Embryonic facial prominence (tissue), 1 donor: ENCODE results near the gene ZNF277.

Source experiments
- DNase-seq: peaks from one replicate; pipeline ENCODE4 v3.0.0-alpha.2; 2016; ENCODE audit errors: extremely low spot score

Gene ZNF277

DNA sequence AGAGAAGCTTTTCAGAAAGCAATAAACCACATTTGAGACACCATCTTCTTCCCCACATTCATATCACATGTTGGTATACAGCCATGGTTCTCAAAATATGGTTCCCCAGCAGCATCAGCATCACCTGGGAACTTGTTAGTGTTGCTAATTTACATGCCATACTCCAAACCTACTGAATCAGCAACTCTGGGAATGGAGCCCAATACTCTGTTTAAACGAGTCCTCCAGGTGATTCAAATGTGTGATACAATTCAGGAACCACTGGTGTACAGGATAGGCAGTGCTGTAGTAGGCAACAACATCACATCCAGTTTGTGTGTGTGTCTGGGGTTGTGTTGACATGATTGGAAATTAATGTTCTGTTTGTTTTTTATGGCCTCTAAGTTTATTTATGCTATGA is 47.7 kb downstream of the ZNF277 start:
- DNase-seq = no peak

DNA sequence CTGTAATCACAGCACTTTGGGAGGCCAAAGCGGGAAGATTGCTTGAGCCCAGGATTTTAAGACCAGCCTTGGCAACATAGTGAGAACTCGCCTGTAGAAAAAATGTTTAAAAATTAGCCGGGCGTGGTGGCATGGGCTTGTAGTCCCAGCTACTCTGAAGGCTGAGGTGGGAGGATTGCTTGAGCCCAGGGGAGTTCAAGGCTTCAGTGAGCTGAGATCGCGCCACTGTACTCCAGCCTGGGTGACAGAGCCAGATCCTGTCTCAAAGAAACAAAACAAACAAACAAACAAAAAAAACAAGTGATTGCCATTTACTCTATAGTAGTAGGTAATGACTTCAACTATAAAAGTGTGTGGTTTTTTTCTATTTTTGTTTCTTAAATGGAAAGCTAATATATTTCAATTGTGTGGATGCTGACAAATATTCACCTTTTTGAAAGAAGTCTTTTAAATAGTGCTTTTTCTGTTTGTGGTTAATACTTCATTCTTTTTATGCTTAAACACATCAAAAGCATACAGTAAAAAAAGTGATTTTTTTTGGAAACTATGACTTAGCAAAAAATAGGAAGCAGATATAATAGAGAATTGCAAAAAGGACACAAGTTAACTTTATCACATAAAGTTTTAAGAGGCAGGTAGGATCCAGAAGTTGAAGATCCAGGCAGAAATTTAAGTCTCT is 48.4 kb downstream of the ZNF277 start:
- DNase-seq = no peak

DNA sequence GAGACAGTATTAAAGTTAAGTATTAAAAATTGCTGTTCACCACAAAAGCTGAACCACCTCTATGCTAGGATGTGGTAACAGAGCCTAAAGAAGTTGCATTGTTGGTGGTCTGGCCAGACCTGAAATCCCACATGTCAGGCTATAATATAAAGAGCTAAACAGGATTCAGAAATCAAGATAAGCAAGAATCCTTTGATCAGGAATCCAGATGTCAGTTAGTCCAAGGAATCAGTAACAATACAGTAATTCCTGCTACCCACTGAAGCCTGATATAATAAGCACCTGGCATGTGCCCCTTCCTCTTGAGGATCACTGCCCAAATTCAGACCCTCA is 48.9 kb downstream of the ZNF277 start:
- DNase-seq = no peak

DNA sequence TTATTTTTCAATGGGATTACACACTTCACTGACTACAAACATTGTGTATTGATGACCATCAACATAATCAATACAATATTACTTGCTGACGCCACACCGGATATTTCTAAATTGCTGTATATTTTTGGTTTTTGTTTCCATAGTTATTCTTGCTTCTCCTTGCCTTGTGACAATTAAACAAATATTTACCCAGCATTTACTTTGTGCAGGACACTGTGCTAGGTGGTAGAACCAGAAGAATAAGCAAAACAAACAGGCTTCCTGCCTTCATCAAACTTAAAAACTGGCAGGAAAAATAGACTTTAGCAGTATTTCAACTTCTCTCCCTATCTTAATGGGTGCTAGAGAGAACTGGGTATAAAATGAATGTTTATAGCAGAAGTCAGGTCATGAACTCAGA is 50.6 kb downstream of the ZNF277 start:
- no peak for DNase-seq

GRCh38 chr7:112260911-112261310 is 54.4 kb downstream of the ZNF277 start:
- DNase-seq = no peak

DNA sequence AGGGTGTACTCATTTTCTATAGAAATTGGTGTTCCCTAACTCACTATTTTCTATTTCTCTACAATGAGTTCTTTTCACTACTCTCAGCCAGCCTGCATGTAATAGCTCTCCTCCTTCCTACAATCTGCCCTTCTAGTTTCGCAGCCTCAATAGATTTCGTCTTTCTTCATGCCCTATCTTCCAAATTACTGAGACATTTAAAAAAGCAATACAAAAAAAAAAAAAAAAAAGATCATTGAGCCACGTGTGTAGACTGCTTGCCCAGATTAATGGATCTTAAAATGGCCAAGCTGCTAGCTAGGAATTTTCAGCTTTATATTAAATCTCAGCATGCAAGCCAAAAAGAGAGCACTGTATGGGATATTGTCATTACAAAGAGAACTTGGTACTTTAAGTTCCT is 55.5 kb downstream of the ZNF277 start:
- no peak for DNase-seq

- DNase-seq = no peak
Observed at GRCh38 chr7:112262855-112263487, 56.5 kb downstream of the ZNF277 start.

DNA sequence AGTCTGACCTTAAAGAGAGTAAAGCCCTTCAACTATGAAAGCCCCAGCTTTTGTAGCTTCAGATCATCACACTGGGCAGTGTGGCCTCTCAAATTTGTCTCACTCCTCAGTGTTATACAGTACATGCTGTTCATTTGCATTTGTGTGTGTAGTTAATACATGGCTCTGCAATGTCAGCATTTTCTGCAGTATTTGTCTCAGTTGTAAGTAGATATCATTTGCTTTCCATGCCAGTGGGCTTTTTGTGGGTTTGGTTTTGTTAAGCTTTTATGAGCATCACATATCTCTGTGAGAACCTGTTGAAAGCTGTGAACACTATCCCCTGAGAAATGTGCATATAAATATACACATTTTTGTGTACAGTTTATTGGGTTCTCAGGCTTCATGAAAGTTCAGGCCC is 57.0 kb downstream of the ZNF277 start:
- no peak for DNase-seq

GRCh38 chr7:112266141-112266540 is 59.6 kb downstream of the ZNF277 start:
- no peak for DNase-seq

- DNase-seq = no peak
Observed at GRCh38 chr7:112266595-112267270, 60.2 kb downstream of the ZNF277 start.

- DNase-seq = no peak
Observed at GRCh38 chr7:112267944-112268691, 61.6 kb downstream of the ZNF277 start.

DNA sequence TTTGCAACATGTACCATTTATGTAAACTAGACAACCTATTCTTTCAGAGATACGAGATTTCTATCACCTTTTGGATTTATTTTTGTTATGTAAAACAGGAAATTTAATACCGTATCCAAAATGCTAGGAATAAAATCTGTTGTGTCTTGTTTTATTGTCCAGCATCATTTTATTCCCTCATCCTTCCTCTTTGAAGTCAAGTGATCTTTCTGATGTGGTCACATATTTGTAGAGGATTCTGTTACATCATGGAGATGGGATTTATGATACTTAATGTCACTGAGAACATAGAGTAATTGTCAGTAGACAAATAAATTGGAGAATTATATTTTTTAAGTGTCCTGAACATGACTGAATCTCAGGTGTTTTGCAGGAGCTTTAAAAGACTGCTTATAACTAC is 64.7 kb downstream of the ZNF277 start:
- DNase-seq = no peak

DNA sequence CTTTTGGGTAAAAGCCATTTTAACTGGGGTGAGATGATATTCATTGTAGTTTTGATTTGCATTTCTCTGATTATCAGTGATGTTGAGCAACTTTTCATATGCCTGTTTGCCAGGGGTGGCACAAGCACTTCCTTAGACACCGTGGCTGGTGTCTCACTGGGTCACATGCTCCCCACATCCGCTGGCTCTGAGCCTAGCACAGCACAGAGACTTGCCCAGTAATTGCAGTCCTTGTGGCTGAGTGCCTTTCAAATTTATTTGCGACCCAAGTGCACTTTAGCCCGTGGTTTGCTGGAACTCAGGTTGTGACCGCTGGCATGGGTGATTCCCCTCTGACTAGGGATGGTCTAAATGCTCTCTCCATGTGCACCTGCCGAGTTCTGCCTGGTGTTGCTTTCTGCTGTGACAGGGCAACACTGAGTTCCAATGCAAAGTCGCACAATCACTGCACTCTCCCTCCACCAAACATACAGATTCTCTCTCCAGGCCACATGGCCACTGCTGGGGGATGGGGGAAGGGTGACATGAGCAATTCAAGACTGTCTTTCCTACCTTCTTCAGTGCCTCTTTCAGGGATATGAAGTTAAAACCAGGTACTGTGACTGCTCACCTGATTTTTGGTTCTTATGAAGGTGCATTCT is 66.5 kb downstream of the ZNF277 start:
- no peak for DNase-seq

DNA sequence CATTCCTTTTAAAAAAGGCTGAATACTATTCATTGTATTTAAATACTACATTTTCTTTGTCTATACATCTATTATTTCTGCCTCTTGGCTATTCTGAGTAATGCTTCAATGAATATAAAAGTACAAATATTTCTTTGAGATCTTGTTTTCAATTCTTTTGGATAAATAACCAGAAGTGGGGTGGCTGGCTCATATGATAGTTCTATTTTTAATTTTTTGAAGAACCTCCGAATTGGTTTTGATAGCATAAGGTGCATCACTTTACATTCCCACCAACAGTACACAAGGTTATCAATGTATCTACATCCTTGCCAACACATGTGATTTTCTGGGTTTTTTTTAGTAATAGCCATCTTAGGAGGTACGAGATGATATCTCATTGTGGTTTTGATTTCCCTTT is 72.5 kb downstream of the ZNF277 start:
- no peak for DNase-seq

GRCh38 chr7:112280267-112280666 is 73.8 kb downstream of the ZNF277 start:
- DNase-seq = no peak

DNA sequence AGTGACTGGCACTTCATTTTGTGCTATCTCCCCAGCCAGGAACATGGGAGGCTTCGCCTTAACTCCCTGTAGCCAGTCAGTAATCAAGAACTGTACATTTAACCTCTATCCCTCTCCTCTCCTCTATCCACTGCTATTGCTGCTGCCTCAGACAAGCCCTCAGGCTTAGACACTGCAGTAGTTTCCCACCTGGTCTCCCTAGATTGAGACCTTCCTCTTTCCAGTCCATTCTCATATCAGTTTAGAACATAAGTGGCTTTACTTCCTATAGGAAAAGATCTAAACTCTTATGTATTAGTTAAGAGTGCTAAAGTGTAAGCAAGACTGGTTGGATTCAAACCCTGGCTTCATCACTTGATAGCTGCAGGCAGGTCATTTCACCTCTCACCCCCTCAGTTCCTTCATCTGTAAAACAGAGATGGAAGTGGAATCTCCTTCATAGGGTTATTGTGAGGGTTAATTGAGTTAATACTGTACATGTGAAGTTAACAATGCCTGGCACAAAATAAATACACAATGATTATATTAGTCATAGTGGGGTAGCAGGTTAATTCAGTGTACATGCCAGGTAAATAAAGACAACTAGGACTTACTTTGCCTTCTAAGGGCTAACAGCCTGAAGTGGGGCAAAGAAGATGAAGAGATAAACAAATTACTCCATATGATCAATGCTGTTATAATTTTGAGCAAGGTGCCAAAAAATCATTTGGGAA is 76.1 kb downstream of the ZNF277 start:
- no peak for DNase-seq

DNA sequence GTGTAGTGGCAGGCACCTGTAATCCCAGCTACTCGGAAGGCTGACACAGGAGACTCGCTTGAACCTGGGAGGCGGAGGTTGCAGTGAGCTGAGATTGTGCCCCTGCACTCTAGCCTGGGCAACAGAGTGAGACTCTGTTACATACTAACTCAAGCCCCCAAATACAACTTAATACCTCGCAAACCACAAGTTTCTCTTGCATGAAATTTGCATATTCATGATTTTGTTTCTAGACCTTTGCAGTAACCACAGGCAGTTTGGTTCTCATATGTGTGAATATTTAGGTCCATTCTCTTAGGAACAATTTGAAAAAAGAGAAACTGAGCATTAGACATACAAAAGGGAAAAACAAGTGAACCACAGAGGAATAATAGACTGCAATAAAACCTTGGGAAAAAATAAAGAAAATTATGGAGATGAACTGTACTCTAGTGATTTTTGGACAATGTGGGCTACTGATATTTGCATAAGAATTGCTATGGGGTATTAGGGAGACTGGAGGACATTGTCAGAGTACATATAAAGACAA is 77.0 kb downstream of the ZNF277 start:
- no peak for DNase-seq

- no peak for DNase-seq
Observed at GRCh38 chr7:112286250-112287086, 80.0 kb downstream of the ZNF277 start.

DNA sequence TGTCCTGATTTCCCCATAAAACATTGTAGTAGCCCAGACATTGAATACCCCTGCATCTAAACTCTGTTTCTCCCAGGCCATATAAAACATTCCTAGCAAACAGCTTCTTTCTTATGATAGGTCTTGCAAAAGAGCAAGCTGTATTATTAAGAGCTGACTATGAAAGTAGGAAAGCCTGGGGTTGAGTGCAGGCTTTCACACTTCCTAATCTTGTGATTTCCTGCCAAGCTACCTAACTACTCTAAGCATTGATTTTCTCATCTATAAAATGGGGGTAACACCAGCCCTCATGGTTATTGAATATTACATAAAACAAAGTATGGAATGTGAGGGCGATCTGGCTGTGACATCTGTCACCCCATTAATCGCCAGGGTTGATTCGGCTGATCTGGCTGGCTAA is 81.8 kb downstream of the ZNF277 start:
- no peak for DNase-seq

DNA sequence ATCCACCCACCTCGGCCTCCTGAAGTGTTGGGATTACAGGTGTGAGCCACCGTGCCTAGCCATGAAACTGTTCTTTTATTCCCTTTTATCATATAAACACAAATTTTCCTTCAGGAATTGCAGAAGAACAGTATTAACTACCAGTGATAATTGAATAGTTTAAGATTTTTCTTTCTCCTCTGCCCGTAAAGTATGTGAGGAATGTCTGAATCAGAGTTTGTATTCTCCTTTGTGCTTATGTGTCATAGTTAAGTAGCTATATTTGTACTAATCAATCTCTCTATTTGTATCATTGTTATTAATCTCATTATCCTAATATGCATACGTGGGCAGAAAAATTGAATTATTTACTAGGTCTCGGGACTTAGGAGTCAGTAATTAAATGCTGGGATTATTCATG is 83.6 kb downstream of the ZNF277 start:
- DNase-seq = no peak
